OCI-LY3 (cell line): Measurements from ENCODE around the gene POPDC2.

ENCODE experiments used
- H2AFZ ChIP-seq: fragments of 200-600, 300-600 bp; shearing (Covaris generic); 2 replicates; pipeline ENCODE4 v1.6.0; 2014; ENCODE audit warnings: antibody characterized with exemption, low read depth, low read length
- H3K27ac ChIP-seq: fragments of 200-600, 300-600 bp; sonication (generic); 2 replicates; pipeline ENCODE4 v1.5.1; 2014; ENCODE audit warnings: mild to moderate bottlenecking, low read length, moderate library complexity, mixed read lengths
- H3K27me3 ChIP-seq: fragments of 200-600, 300-600 bp; sonication (generic); 2 replicates; pipeline ENCODE4 v1.6.1; 2014; ENCODE audit warnings: low read depth, low read length, mixed read lengths
- H3K36me3 ChIP-seq: fragments of 200-600, 300-600 bp; sonication (generic); replicated peaks from 2 replicates; pipeline ENCODE3; 2014; ENCODE audit warnings: low read depth, low read length, mixed read lengths
- H3K4me1 ChIP-seq: fragments of 300-600, 200-600 bp; sonication (generic); 2 replicates; pipeline ENCODE4 v1.6.1; 2014; ENCODE audit warnings: low read length, mixed read lengths
- H3K4me2 ChIP-seq: fragments of 200-600, 300-600 bp; sonication (generic); 2 replicates; pipeline ENCODE4 v1.6.1; 2014; ENCODE audit warnings: low read length, mixed read lengths
- H3K4me3 ChIP-seq: fragments of 300-600, 200-600 bp; sonication (generic); 2 replicates; pipeline ENCODE4 v1.5.1; 2014; ENCODE audit warnings: antibody characterized with exemption, mild to moderate bottlenecking, low read length, moderate library complexity
- H3K79me2 ChIP-seq: fragments of 300-600, 200-600 bp; shearing (Covaris generic); 2 replicates; pipeline ENCODE4 v1.6.1; 2014; ENCODE audit warnings: mild to moderate bottlenecking, low read length, mixed read lengths
- H3K9ac ChIP-seq: fragments of 300-600, 200-600 bp; shearing (Covaris generic); 2 replicates; pipeline ENCODE4 v1.6.0; 2014; ENCODE audit warnings: mild to moderate bottlenecking, low read length, moderate library complexity
- H3K9me3 ChIP-seq: fragments of 200-600, 300-600 bp; shearing (Covaris generic); 2 replicates; pipeline ENCODE4 v1.6.1; 2014; ENCODE audit warnings: low read length, mixed read lengths; ENCODE audit not compliant: insufficient read depth
- H4K20me1 ChIP-seq: fragments of 200-600, 300-600 bp; sonication (generic); 2 replicates; pipeline ENCODE4 v1.6.1; 2016; ENCODE audit warnings: low read length, mixed read lengths; ENCODE audit not compliant: insufficient read depth
- CTCF ChIP-seq: fragments of 200-600, 300-600 bp; sonication (generic); IDR thresholded peaks from 2 replicates; pipeline ENCODE4 v1.5.1; 2014; ENCODE audit warnings: antibody characterized with exemption, low read length, low read depth
- EZH2phosphoT487 ChIP-seq: fragments of 200-600 bp; shearing (Covaris generic); IDR thresholded peaks from 2 replicates; pipeline ENCODE4 v1.6.1; 2018; ENCODE audit warnings: antibody characterized with exemption, mixed run types, low read depth

Gene POPDC2

GRCh38 chr3:119660474-119661440, at the start of gene POPDC2:
Gene POPDC2 (minus strand): TSS chr3:119660589. CDS start chr3:119660423, 166 bp downstream.
- Histone ChIP-seq H3K27ac (no peak within 1 kb of the TSS), H3K4me1 (peaks cover 43% of the 10 kb centered on the region), H3K36me3 (no peaks in the 10 kb centered on the region), H3K27me3 (no peaks in the 10 kb centered on the region), H3K79me2 (no peaks in the 10 kb centered on the region), H3K9me3 (no peaks in the 10 kb centered on the region), H2AFZ (no peak within 1 kb of the TSS), H4K20me1 (no peaks in the 10 kb centered on the region), H3K4me2 (no peak within 1 kb of the TSS), H3K4me3 (no peak within 1 kb of the TSS), H3K9ac (no peak within 1 kb of the TSS)
- TF ChIP-seq CTCF = no peak
- TF ChIP-seq EZH2phosphoT487 = no peak

- H3K27me3 ChIP-seq = no peaks in the 10 kb centered on the region
- no peaks in the 10 kb centered on the region for H3K9me3 ChIP-seq
- H3K9ac ChIP-seq = no peak overlapping the region
- H3K4me1 ChIP-seq = peaks cover 54% of the 10 kb centered on the region
- peak overlapping the region; percentile 77 for H3K4me2 ChIP-seq
- H2AFZ ChIP-seq = no peak overlapping the region
- peak overlapping the region; percentile 78 for H3K4me3 ChIP-seq
- H4K20me1 ChIP-seq = no peaks in the 10 kb centered on the region
- no peak overlapping the region for H3K27ac ChIP-seq
- H3K79me2 ChIP-seq = peaks cover 12% of the 10 kb centered on the region
- TF ChIP-seq CTCF = no peak
- no peak for TF ChIP-seq EZH2phosphoT487
- H3K36me3 ChIP-seq = peaks cover 3% of the 10 kb centered on the region
These were observed 43.6 kb upstream of the POPDC2 start for GRCh38 chr3:119703820-119704531.

GRCh38 chr3:119702530-119703527, 42.4 kb upstream of the POPDC2 start, which contains the start of gene CFAP91:
Gene CFAP91 (plus strand): TSS chr3:119703022. CDS start chr3:119703099, 77 bp downstream.
- H3K9ac ChIP-seq = peak within 1 kb of the TSS; percentile 64
- H4K20me1 ChIP-seq = no peaks in the 10 kb centered on the region
- H3K79me2 ChIP-seq = peaks cover 12% of the 10 kb centered on the region
- peak within 1 kb of the TSS; percentile 78 for H3K4me3 ChIP-seq
- peaks cover 3% of the 10 kb centered on the region for H3K36me3 ChIP-seq
- H3K27ac ChIP-seq = peak within 1 kb of the TSS; percentile 92
- peaks cover 66% of the 10 kb centered on the region for H3K4me1 ChIP-seq
- no peak for TF ChIP-seq EZH2phosphoT487
- H3K4me2 ChIP-seq = peak within 1 kb of the TSS; percentile 77
- H3K27me3 ChIP-seq = no peaks in the 10 kb centered on the region
- H3K9me3 ChIP-seq = no peaks in the 10 kb centered on the region
- H2AFZ ChIP-seq = peak within 1 kb of the TSS; percentile 31; the same call in 1 of the 2 replicates
